Psoas muscle (tissue), 8 donors: ENCODE measurements around the gene PLAA. TPM values are rescaled to one million over a fixed set of nuclear protein-coding genes. Genes with fewer than 3 reads are reported as not detected.
A peak's percentile ranks its signal among the peaks of the same experiment; 100 is the strongest.

Source experiments
- ATAC-seq, 4 donors: fragments of 200-7000 bp; cut with Tn5 transposase; one replicate each; pipeline ENCODE4 v1.9.1; 2020; ENCODE audit warnings: moderate library complexity in 3 of 4, mild to moderate bottlenecking in 2 of 4
- DNase-seq, 2 donors: peaks; one replicate each; pipeline ENCODE4 v3.0.0-alpha.2; 2020
- H3K27ac ChIP-seq: fragments of 200-600 bp; one replicate; pipeline ENCODE4 v1.8.0; 2022
- H3K27me3 ChIP-seq, 3 donors: fragments of 200-600 bp in 1 of 3; one replicate each; pipeline versions ENCODE4 v1.6.1 to v1.8.0; 2013 to 2022; ENCODE audit warnings: low read length in 2 of 3, mild to moderate bottlenecking in 2 of 3, moderate library complexity in 1 of 3; ENCODE audit not compliant: insufficient read depth in 3 of 3
- H3K36me3 ChIP-seq, 2 donors: fragments of 200-600 bp in 1 of 2; one replicate each; pipeline versions ENCODE4 v1.6.1 to v1.8.0; 2013 to 2022; ENCODE audit warnings: low read depth in 1 of 2, mild to moderate bottlenecking in 1 of 2, moderate library complexity in 1 of 2; ENCODE audit not compliant: insufficient read depth in 1 of 2
- H3K4me1 ChIP-seq: fragments of 200-600 bp; one replicate; pipeline ENCODE4 v1.8.0; 2022
- H3K4me3 ChIP-seq: fragments of 200-600 bp; one replicate; pipeline ENCODE4 v1.8.0; 2022; ENCODE audit warnings: mild to moderate bottlenecking
- H3K9me3 ChIP-seq: fragments of 200-600 bp; one replicate; pipeline ENCODE4 v1.8.0; 2022
- CTCF ChIP-seq: fragments of 200-600 bp; IDR thresholded peaks from one replicate; pipeline ENCODE4 v1.8.0; 2022; ENCODE audit warnings: antibody characterized with exemption
- WGBS, 3 donors: extraction: QIAGEN DNeasy Blood & Tissue Kit; methylation state at CpG; one replicate each; pipeline versions ENCODE4 v1.1.6 to v1.1.7; 2013; 5-methylcytosine and 5-hydroxymethylcytosine counted together
- intact Hi-C, 2 donors: fragments of 100-400 bp; cut with DNase I; formaldehyde crosslinking; loops; one replicate each; pipeline versions ENCODE4 v1.11.0 to v1.14.2; 2022
- polyA plus RNA-seq, 3 donors: library from polyadenylated mRNA; stranded (reverse); fragments of 200-250 nt; gene quantifications; one replicate each; pipeline ENCODE4 v1.2.3, GENCODE V29; 2013
- total RNA-seq, 4 donors: library from RNA; stranded (reverse); fragmentation: NEBNext Ultra II Directional in 2 of 4; extraction: Animal tissue kit (Norgen Biotek cat#: 25700) in 2 of 4; gene quantifications; one replicate each; pipeline versions ENCODE4 v1.2.1 to v1.2.4, GENCODE V29; 2021 to 2023
- donor health status: healthy with polysubstance abuse.
- donor health status: DM: no; HTN: no; CAD: no; lungs with moderate emphysema.
- donor health status: Bipolar disorder and iron deficiency.
- donor health status: healthy.
- donor health status: DM: yes; HTN: yes; CAD: no.
- donor health status: DM: no; HTN: no; CAD: no.
- donor health status: DM: no; HTN: no; CAD: no.
- donor health status: DM: yes; HTN: yes; CAD: no.

The PLAA gene
- total and polyA plus RNA-seq, 7 donors: 42.3 to 91.7 (median 62.3) TPM

GRCh38 chr9:26856413-26857032, 90.5 kb downstream of the PLAA start:
- intact Hi-C loops: loop anchor here in 1 of 2 donors (10.0 kb wide), 1 partner anchor 112 kb away; no protein-coding TSS in a partner anchor

More at GRCh38 chr9:26856413-26857032, 90.5 kb downstream of the PLAA start:
- Histone ChIP-seq H3K27me3 (no peaks in the 10 kb centered on the region), H3K4me1 (no peaks in the 10 kb centered on the region), H3K27ac (no peak overlapping the region), H3K36me3 (peaks cover 0 to 73% of the 10 kb centered on the region in 2 donors), H3K9me3 (no peaks in the 10 kb centered on the region), H3K4me3 (no peak overlapping the region)
- ATAC-seq: no peak
- TF ChIP-seq CTCF: peak; percentile 40
- no peak for DNase-seq
- 87 to 97% (median 93%) methylated on average over 1 of the region's 1 CpG for WGBS, 3 donors

Other genes starting within 250 kb of the PLAA start
- gene CAAP1, start 54.4 kb downstream of the PLAA start, total RNA-seq: 1 to 10 TPM; 4.7 to 8.8 (median 6.1) TPM
- gene CAAP1, start 54.4 kb downstream of the PLAA start, polyA plus RNA-seq: 1 to 10 TPM; 5.9 to 8.4 (median 7.8) TPM
- 10 to 100 TPM in 1 of 4 donors, 1 to 10 TPM in 3; 7.7 to 11.5 (median 8.1) TPM for gene IFT74, start 9.2 kb upstream of the PLAA start, total RNA-seq
- 10 to 100 TPM in 1 of 3 donors, 1 to 10 TPM in 2; 3.1 to 14.2 (median 6.6) TPM for gene IFT74, start 9.2 kb upstream of the PLAA start, polyA plus RNA-seq
- gene LRRC19, start 58.4 kb upstream of the PLAA start, total RNA-seq: not detected
- under 1 TPM in 1 of 3 donors, not detected in 2; 0.01 TPM for gene LRRC19, start 58.4 kb upstream of the PLAA start, polyA plus RNA-seq
- gene TEK, start 162.0 kb upstream of the PLAA start, total RNA-seq: 10 to 100 TPM in 2 of 4 donors, 1 to 10 TPM in 2; 5.7 to 14.5 (median 9.1) TPM
- gene TEK, start 162.0 kb upstream of the PLAA start, polyA plus RNA-seq: 1 to 10 TPM; 4.6 to 7.1 (median 4.9) TPM